Measurements from ENCODE around the gene TBC1D5.

The TBC1D5 gene

GRCh38 chr3:17489139-17489538 is 253.3 kb downstream of the TBC1D5 start:
- no peak for DNase-seq (ENCODE audit: low read depth in 1 of 2, low spot score in 1 of 2)

GRCh38 chr3:17481116-17481515 is 261.3 kb downstream of the TBC1D5 start:
- DNase-seq (ENCODE audit: low read depth in 1 of 2, low spot score in 1 of 2): no peak

- no peak for DNase-seq (ENCODE audit: low read depth in 1 of 2, low spot score in 1 of 2)
Measured at GRCh38 chr3:17479681-17480405, 262.6 kb downstream of the TBC1D5 start.

GRCh38 chr3:17478673-17479072 is 263.8 kb downstream of the TBC1D5 start:
- no peak for DNase-seq (ENCODE audit: low read depth in 1 of 2, low spot score in 1 of 2)

GRCh38 chr3:17473761-17474160 is 268.7 kb downstream of the TBC1D5 start:
- no peak for DNase-seq (ENCODE audit: low read depth in 1 of 2, low spot score in 1 of 2)

- DNase-seq (ENCODE audit: low read depth in 1 of 2, low spot score in 1 of 2): no peak
Measured at GRCh38 chr3:17469954-17470353, 272.5 kb downstream of the TBC1D5 start.

- no peak for DNase-seq (ENCODE audit: low read depth in 1 of 2, low spot score in 1 of 2)
Measured at GRCh38 chr3:17469520-17469919, 272.9 kb downstream of the TBC1D5 start.

GRCh38 chr3:17466028-17466427 is 276.4 kb downstream of the TBC1D5 start:
- DNase-seq (ENCODE audit: low read depth in 1 of 2, low spot score in 1 of 2): no peak

GRCh38 chr3:17459470-17459993 is 282.9 kb downstream of the TBC1D5 start:
- no peak for DNase-seq (ENCODE audit: low read depth in 1 of 2, low spot score in 1 of 2)

- DNase-seq (ENCODE audit: low read depth in 1 of 2, low spot score in 1 of 2): no peak
Measured at GRCh38 chr3:17456650-17457049, 285.8 kb downstream of the TBC1D5 start.

- DNase-seq (ENCODE audit: low read depth in 1 of 2, low spot score in 1 of 2): no peak
Measured at GRCh38 chr3:17456046-17456445, 286.4 kb downstream of the TBC1D5 start.

- DNase-seq (ENCODE audit: low read depth in 1 of 2, low spot score in 1 of 2): no peak
Measured at GRCh38 chr3:17444865-17445264, 297.6 kb downstream of the TBC1D5 start.

- no peak for DNase-seq (ENCODE audit: low read depth in 1 of 2, low spot score in 1 of 2)
Measured at GRCh38 chr3:17443142-17443541, 299.3 kb downstream of the TBC1D5 start.

- DNase-seq (ENCODE audit: low read depth in 1 of 2, low spot score in 1 of 2): no peak
Measured at GRCh38 chr3:17442332-17443049, 299.9 kb downstream of the TBC1D5 start.

- DNase-seq (ENCODE audit: low read depth in 1 of 2, low spot score in 1 of 2): no peak
Measured at GRCh38 chr3:17433876-17434275, 308.6 kb downstream of the TBC1D5 start.

GRCh38 chr3:17432236-17432635 is 310.2 kb downstream of the TBC1D5 start:
- DNase-seq (ENCODE audit: low read depth in 1 of 2, low spot score in 1 of 2): no peak

GRCh38 chr3:17431484-17432045 is 310.9 kb downstream of the TBC1D5 start:
- no peak for DNase-seq (ENCODE audit: low read depth in 1 of 2, low spot score in 1 of 2)

GRCh38 chr3:17431004-17431403 is 311.4 kb downstream of the TBC1D5 start:
- no peak for DNase-seq (ENCODE audit: low read depth in 1 of 2, low spot score in 1 of 2)

- DNase-seq (ENCODE audit: low read depth in 1 of 2, low spot score in 1 of 2): no peak
Measured at GRCh38 chr3:17430582-17430981, 311.8 kb downstream of the TBC1D5 start.

GRCh38 chr3:17423786-17424536 is 318.5 kb downstream of the TBC1D5 start:
- no peak for DNase-seq (ENCODE audit: low read depth in 1 of 2, low spot score in 1 of 2)

GRCh38 chr3:17422636-17423035 is 319.8 kb downstream of the TBC1D5 start:
- DNase-seq (ENCODE audit: low read depth in 1 of 2, low spot score in 1 of 2): no peak

Data from activated T-helper 1 cell treated with anti-CD3 and anti-CD28 coated beads, Interleukin-2, amount 50 U/mL, for 16 hours (primary cell).